ENCODE measurements around the gene ZNF501.

GRCh38 chr3:44729384-44729910 lies at the start of gene ZNF501:
- TF ChIP-seq CTCF (IDR thresholded peaks at IDR 0.05) (no peak), ZFX (IDR thresholded peaks at IDR 0.05; ENCODE audit: borderline replicate concordance) (no peak)
